Embryonic facial prominence (tissue), 1 donor: Measurements from ENCODE around the gene PTP4A2.
"Not testable (repeated sequence)": the region's sequence is repeated elsewhere in the genome, so short reads cannot be mapped to it uniquely, and the experiment has no call there.

ENCODE experiments used
- DNase-seq: peaks from one replicate; pipeline ENCODE4 v3.0.0-alpha.2; 2016; ENCODE audit errors: extremely low spot score

PTP4A2 gene

GRCh38 chr1:31924839-31925238 is 13.3 kb downstream of the PTP4A2 start:
- no peak for DNase-seq

GRCh38 chr1:31923901-31924535 is 14.2 kb downstream of the PTP4A2 start:
- no peak for DNase-seq

DNA sequence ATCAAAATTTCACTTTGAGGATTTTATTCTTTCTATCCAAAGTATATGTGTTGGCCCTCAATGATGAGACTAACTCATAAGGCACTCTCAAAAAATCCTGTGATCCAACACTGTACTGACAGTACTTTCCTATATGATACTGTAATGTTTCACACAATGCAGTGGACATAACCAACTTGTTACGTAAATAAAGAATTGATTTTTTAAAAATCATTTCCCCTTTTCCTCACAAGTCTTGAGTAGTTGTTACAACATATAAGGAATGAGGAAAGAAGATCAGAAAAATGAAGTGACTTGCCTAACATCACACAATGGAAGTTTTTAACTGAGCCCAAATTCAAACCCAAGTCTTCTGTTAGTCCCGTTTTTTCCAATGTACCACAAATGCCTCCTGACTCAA is 17.2 kb downstream of the PTP4A2 start:
- DNase-seq = no peak

GRCh38 chr1:31919591-31919990 is 18.6 kb downstream of the PTP4A2 start:
- no peak for DNase-seq

- no peak for DNase-seq
These were observed 22.7 kb downstream of the PTP4A2 start for GRCh38 chr1:31915438-31915837.

- no peak for DNase-seq
These were observed 24.2 kb downstream of the PTP4A2 start for GRCh38 chr1:31913968-31914367.

DNA sequence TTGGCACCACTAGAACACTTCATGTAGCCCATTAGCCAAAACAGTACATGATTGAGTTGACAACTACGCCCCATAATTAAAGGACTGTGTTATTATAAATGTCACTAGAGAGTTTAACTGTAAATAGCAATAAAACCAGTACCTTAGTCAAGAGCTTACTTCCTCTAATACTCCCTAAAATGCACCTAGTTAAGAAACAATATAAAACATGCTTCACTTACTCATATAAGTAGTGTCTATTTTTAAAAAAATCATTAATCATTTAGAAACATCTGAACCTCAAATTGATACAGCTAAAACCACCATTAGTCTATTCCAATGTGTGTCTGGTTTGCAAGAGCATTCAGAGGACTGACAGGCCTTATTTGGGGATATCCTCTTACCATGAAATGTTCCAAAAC is 25.3 kb downstream of the PTP4A2 start:
- DNase-seq = no peak

DNA sequence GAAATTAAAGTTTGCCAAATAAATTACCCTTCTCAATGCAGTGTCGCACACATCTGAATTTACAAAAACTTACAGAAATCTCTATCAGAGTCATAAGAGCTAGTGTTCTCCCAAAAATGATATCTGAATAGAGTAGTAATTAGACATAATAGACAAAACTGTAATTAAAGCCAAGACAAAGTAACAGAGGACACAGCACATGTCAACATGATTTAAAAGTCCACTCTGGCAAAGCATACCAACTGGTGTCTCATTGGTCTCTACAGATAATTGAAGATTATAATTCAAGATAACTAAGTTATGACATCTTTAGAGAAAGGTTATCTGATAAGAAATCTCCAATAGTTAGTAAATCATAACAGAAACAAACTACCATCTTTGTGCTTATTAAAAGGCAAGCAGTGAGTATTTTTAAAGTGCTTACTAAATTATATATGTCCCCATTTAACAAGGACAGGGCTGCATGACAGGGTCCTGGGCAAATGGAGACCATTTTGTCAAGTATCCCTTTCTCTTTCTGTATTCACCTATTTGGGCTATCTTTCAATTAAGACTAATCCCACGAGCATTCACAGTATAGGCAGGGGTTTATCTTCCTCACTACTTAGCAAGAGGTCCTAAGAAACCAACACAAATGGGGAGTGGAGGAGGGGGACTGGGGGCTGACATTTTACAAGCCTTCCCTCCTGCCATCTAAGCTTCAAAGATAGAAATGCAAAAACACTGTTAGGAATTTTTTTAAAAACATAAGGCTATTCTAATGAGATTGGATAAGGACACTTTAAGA is 26.0 kb downstream of the PTP4A2 start:
- no peak for DNase-seq

DNA sequence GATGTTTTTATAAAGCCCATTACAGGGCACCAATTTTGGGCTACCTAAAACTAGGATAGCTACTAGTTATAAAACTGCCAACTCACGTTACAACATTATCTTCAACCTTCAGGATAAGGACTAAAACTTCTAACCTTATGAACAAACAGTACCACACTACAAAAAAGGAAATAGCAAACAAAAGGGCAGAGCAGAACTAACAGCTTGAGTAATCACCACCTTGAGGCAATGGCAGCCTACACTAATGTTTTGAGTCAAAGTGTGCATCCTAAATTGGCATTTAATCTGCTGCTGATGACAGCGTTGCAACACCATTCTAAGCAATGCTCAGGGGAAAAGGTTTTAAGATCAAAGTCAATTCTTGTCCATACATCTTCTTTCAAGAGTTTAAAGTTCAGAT is 27.2 kb downstream of the PTP4A2 start:
- no peak for DNase-seq

- DNase-seq = no peak
These were observed 28.5 kb downstream of the PTP4A2 start for GRCh38 chr1:31909691-31910090.

DNA sequence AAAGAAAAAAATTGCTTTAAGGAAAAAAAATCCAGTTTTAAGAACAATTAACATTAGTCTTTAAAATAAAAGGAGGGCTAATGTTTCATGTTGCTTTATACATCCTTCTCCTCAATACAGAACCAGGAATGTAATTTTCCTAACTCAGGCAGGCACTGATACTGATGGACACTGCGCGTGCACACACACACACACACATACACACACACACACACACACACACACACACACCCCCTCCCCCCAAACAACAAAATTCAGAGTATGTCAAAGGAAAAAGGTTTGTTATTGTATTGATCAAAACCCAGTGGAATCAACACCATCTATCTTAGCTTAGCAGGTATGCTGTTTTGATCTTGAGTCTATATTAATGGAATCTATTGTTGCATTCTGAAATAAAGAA is 31.6 kb downstream of the PTP4A2 start:
- DNase-seq = no peak

DNA sequence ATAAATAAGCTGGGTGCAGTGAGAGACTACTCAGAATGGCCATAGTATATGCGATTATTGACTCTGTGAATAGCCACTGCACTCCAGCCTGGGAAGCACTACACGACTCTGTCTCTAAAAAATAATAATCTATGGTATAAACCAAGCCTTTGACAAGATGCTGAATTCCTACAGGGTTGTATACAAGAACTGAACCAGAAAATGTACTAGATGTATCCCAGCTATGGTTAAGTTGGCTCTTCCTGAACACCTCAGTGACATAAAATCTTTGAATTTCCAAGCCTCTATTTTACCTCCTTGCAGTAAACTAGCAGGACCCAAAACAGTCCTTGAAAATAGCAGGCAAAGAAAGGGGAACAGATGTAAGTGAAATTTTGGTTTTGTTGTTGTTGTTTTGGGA is 32.5 kb downstream of the PTP4A2 start:
- no peak for DNase-seq

DNA sequence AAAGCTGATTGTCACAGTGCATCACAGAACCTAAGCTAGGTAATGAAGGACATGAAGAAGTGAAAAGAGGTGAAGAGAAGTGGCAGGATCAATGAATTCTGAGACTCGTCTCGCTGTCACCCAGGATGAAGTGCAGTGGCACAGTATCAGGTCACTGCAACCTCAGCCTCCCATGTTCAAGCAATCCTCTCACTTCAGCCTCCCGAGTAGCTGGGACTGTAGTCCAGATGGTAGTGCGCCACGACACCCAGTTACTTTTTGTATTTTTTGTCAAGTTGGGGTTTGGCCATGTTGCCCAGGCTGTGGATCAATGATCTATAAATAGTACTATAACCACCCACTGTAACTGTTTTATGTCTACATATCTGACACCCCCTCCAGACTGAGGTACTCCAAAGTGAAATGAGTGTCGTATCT is 33.1 kb downstream of the PTP4A2 start:
- no peak for DNase-seq

DNA sequence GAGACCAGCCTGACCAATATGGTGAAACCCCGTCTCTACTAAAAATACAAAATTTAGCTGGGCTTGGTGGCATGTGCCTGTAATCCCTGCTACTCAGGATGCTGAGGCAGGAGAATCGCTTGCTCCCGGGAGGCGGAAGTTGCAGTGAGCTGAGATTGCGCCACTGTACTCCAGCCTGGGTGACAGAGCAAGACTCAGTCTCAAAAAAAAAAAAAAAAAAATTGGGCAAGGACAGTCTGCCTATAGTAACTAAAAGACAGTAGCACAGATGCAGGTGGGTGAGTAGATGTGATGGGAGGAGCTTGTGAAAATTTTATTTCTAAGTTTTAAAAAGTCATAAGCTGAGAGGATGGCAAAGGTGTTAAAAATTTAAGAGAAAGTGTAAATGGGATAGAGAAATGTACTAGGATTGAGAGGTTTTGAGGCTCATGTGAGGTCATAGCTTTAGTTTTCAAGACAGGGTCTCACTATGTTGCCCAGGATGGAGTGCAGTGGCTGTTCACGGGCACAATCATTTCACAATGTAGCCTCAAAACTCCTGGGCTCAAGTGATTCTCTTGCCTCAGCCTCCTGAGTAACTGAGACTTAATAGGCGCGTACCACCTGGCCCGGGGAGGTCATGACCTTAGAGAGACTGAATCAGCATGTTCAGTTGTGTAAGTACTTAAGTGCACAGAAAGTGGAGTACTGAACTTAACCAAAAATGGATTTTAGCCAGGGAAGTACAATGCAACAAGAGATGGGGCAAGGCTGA is 33.7 kb downstream of the PTP4A2 start:
- no peak for DNase-seq

- no peak for DNase-seq
These were observed 35.7 kb downstream of the PTP4A2 start for GRCh38 chr1:31902510-31902860.

- DNase-seq = no peak
These were observed 36.2 kb downstream of the PTP4A2 start for GRCh38 chr1:31901838-31902509.

DNA sequence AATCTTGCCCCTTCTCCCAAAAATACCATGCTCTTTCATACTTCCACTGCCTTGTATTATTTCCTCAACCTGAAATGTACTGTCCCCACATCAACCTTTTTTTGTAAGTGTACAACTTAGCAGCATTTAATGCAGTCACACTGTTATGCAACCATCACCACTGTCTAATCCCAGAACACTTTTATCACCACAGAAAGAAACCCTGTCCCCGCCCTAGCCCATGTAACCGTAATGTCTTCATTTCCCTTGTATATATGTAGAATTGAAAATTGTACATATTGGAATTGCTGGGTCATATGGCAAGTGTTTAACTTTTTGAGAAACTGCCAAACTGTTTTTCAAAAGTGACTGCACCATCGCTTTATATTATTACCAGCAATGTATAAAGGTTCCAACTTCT is 37.4 kb downstream of the PTP4A2 start:
- no peak for DNase-seq

GRCh38 chr1:31897526-31898100 is 40.6 kb downstream of the PTP4A2 start:
- DNase-seq = no peak

GRCh38 chr1:31895474-31896198 is 42.5 kb downstream of the PTP4A2 start:
- not testable (repeated sequence) for DNase-seq

DNA sequence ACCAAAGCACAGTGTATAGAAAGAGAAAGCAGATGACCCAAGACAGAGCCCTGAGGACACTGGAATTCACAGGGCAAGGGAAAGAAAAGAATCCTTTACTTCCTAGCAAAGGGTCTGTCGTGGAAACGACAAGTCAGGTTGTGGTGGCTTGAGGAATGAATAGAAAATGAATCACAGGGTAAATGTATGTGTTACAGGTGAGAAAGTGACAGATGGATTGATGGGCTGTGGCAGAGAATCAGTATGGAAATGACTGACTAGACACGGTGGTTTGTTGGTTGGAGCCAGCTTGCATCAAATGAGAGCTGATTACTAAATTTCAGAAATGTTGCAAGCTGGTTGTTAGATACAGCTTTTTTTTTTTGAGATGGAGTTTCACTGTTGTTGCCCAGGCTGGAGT is 46.9 kb downstream of the PTP4A2 start:
- no peak for DNase-seq

DNA sequence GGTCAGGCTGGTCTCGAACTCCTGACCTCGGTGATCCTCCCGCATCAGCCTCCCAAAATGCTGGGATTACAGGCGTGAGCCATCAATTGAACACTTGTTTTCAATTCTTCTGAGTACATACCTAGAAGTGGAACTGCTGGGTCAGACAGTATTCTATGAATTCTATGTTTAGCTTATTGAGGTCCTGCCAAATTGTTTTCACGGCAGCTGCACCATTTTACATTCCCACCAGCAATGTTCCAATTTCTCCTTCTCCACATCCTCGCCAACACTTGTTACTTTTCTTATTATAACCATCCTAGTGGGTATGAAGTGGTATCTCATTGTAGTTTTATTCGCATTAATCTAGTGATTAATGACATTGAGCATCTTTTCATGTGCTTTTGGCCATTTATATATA is 49.9 kb downstream of the PTP4A2 start:
- DNase-seq = no peak
